ENCODE measurements around the gene EPHA5.

Gene EPHA5

DNA sequence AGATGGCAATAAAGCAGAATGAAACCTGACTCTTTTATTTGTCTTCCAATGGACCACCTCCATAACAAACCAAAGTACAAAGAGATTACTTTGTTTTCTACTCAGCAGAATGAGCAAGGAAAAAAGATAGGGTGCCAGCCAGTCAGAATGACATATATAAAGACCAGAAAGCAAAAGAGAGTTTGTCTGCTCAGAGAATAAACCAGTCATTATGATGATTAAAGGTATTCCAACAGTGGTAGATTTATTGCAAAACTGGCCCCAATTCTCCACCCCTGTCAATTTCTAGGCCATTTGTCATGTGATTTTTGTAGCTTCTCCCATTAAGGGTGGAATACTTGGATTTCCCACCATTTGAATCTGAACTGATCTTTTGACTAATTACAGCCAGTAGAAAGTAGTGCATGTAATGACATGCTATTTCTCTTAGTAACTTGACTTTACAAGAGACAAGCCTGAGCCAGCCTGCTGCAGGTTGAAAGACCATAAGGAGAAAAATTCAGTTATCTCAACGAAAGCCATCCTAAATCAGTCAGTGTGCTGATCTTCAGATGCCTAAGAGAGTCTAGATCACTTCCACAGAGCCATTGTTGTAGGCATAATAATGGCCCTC, 203.1 kb downstream of the EPHA5 start (continued):
- no peak for TF ChIP-seq ZNF280C (tag by site-specific recombination; IDR thresholded peaks at IDR 0.05)

DNA sequence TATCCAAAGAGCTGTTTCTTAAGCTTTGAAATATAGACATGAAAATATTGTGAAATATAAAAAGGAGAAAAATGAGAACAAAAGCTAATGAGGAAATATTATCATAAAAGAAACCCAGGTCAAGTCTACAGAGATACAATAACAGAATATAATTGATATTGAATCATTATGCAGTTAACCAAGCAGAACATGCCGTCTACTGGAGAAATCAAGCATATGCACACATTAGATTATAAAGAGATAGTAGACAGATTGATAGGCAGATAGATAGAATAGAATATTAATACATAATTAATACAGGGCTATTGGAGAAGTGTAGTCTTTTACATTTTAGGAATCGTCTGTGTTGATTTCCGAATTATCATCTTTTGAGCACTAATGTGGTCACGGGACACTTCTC, 208.5 kb downstream of the EPHA5 start:
- Histone ChIP-seq H3K4me3 (ENCODE audit: low read depth, low read length) (no peak overlapping the region), H3K27ac (ENCODE audit: extremely low read depth, low read depth, low read length) (no peak overlapping the region), H3K9me3 (ENCODE audit: control insufficient read depth, insufficient read depth, low read depth, low read length) (no peaks in the 10 kb centered on the region), H3K4me1 (ENCODE audit: control insufficient read depth, insufficient read depth, low read length) (no peaks in the 10 kb centered on the region), H3K36me3 (ENCODE audit: control insufficient read depth in 2 of 2, insufficient read depth in 1 of 2, low read length in 2 of 2) (no peaks in the 10 kb centered on the region)
- CTCF ChIA-PET, result no interaction called here
- TF ChIP-seq ZBTB49 (tag by site-specific recombination; IDR thresholded peaks at IDR 0.05; ENCODE audit: low read depth), result no peak
- no peak for TF ChIP-seq GLI2 (tag by site-specific recombination; IDR thresholded peaks at IDR 0.05; ENCODE audit: borderline replicate concordance, low read depth)
- no peak for TF ChIP-seq ZNF324 (tag by site-specific recombination; IDR thresholded peaks at IDR 0.05)
- TF ChIP-seq ZNF223 (tag by site-specific recombination; IDR thresholded peaks at IDR 0.05), result no peak
- no peak for TF ChIP-seq ZNF624 (tag by site-specific recombination; IDR thresholded peaks at IDR 0.05)
- TF ChIP-seq ZNF23 (tag by site-specific recombination; IDR thresholded peaks at IDR 0.05; ENCODE audit: borderline replicate concordance), result no peak
- TF ChIP-seq, protein P1, sequence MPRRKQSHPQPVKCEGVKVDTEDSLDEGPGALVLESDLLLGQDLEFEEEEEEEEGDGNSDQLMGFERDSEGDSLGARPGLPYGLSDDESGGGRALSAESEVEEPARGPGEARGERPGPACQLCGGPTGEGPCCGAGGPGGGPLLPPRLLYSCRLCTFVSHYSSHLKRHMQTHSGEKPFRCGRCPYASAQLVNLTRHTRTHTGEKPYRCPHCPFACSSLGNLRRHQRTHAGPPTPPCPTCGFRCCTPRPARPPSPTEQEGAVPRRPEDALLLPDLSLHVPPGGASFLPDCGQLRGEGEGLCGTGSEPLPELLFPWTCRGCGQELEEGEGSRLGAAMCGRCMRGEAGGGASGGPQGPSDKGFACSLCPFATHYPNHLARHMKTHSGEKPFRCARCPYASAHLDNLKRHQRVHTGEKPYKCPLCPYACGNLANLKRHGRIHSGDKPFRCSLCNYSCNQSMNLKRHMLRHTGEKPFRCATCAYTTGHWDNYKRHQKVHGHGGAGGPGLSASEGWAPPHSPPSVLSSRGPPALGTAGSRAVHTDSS (tag by site-specific recombination; IDR thresholded peaks at IDR 0.05), result no peak
- TF ChIP-seq ZSCAN23 (tag by site-specific recombination; IDR thresholded peaks at IDR 0.05), result no peak
- no peak for TF ChIP-seq ZNF596 (tag by site-specific recombination; IDR thresholded peaks at IDR 0.05)
- no peak for TF ChIP-seq SCRT1 (tag by site-specific recombination; IDR thresholded peaks at IDR 0.05; ENCODE audit: borderline replicate concordance)
- TF ChIP-seq ZXDB (tag by site-specific recombination; IDR thresholded peaks at IDR 0.05), result no peak
- no peak for TF ChIP-seq ZNF777 (tag by site-specific recombination; IDR thresholded peaks at IDR 0.05; ENCODE audit: borderline replicate concordance)
- no peak for TF ChIP-seq ZNF132 (tag by site-specific recombination; IDR thresholded peaks at IDR 0.05; ENCODE audit: borderline replicate concordance)
- TF ChIP-seq ZIC2 (tag by site-specific recombination; IDR thresholded peaks at IDR 0.05), result no peak
- TF ChIP-seq HOXA7 (CRISPR knock-in tag; IDR thresholded peaks at IDR 0.05; ENCODE audit: borderline replicate concordance), result no peak
- no peak for TF ChIP-seq ZNF658 (tag by site-specific recombination; IDR thresholded peaks at IDR 0.05)
- TF ChIP-seq, protein P2, sequence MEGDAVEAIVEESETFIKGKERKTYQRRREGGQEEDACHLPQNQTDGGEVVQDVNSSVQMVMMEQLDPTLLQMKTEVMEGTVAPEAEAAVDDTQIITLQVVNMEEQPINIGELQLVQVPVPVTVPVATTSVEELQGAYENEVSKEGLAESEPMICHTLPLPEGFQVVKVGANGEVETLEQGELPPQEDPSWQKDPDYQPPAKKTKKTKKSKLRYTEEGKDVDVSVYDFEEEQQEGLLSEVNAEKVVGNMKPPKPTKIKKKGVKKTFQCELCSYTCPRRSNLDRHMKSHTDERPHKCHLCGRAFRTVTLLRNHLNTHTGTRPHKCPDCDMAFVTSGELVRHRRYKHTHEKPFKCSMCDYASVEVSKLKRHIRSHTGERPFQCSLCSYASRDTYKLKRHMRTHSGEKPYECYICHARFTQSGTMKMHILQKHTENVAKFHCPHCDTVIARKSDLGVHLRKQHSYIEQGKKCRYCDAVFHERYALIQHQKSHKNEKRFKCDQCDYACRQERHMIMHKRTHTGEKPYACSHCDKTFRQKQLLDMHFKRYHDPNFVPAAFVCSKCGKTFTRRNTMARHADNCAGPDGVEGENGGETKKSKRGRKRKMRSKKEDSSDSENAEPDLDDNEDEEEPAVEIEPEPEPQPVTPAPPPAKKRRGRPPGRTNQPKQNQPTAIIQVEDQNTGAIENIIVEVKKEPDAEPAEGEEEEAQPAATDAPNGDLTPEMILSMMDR (tag by site-specific recombination; IDR thresholded peaks at IDR 0.05), result no peak
- POLR2A ChIA-PET, result no interaction called here

Data from HEK293 (cell line).